ENCODE results near the gene C19orf33.

GRCh38 chr19:38320969-38321339 lies 16.9 kb downstream of the C19orf33 start:
- no peak for TF ChIP-seq EZH2 (IDR thresholded peaks at IDR 0.05)
- no peak for TF ChIP-seq FOXP2 (optimal IDR thresholded peaks at IDR 0.05; ENCODE audit: control extremely low read depth, extremely low read length, insufficient read depth)
- no peak for TF ChIP-seq POLR2AphosphoS5 (IDR thresholded peaks at IDR 0.05; ENCODE audit: borderline replicate concordance, low read depth, low read length)

Data from SK-N-MC (cell line).